PC-3 (cell line): ENCODE results near the gene RASSF5. TPM values are rescaled to one million over a fixed set of nuclear protein-coding genes. Genes with fewer than 3 reads are reported as not detected.

Source experiments
- ATAC-seq: fragments of 200-7000 bp; cut with Tn5 transposase; 2 replicates; pipeline ENCODE4 v1.9.1; 2020; ENCODE audit warnings: mild to moderate bottlenecking, moderate library complexity
- BruUV-seq: library from RNA; stranded (reverse); fragments of 400-500 nt; replicated peaks from 2 replicates; lab custom pipeline; 2021; lab: Mats Ljungman, UMichigan
- CTCF ChIA-PET: fragments of 300-600 bp; sonication (Branson Sonifier 250); formaldehyde crosslinking; loops from one replicate; lab custom pipeline; 2022; ENCODE audit warnings: antibody characterized with exemption; lab: Charles Lee
- POLR2A ChIA-PET: fragments of 300-600 bp; sonication (Branson Sonifier 250); formaldehyde crosslinking; loops from one replicate; lab custom pipeline; 2022; ENCODE audit warnings: antibody characterized with exemption; ENCODE audit not compliant: unreplicated experiment; lab: Charles Lee
- DNase-seq: peaks from one replicate; pipeline ENCODE4 v3.0.0-alpha.2; 2015
- H2AFZ ChIP-seq: fragments of 300-600 bp; sonication (generic); 2 replicates; pipeline ENCODE4 v1.6.0; 2016; ENCODE audit warnings: antibody characterized with exemption, low read length
- H3F3A ChIP-seq: fragments of 300-600 bp; sonication (generic); one replicate; pipeline ENCODE4 v1.6.0; 2017; ENCODE audit warnings: antibody characterized with exemption, low read length, control low read depth, mild to moderate bottlenecking; ENCODE audit not compliant: unreplicated experiment
- H3K27ac ChIP-seq: fragments of 300-600 bp; sonication (generic); 2 replicates; pipeline ENCODE4 v1.5.1; 2016; ENCODE audit warnings: mild to moderate bottlenecking, low read length
- H3K27me3 ChIP-seq: fragments of 300-600 bp; sonication (generic); 2 replicates; pipeline ENCODE4 v1.6.1; 2016; ENCODE audit warnings: low read length, mixed read lengths
- H3K36me3 ChIP-seq: fragments of 300-600 bp; sonication (generic); 2 replicates; pipeline ENCODE4 v1.6.1; 2016; ENCODE audit warnings: low read depth, mixed run types, low read length, mixed read lengths
- H3K4me1 ChIP-seq: fragments of 300-600 bp; sonication (generic); 2 replicates; pipeline ENCODE4 v1.5.1; 2016; ENCODE audit warnings: low read length; ENCODE audit not compliant: insufficient read depth
- H3K4me2 ChIP-seq: fragments of 300-600 bp; sonication (generic); 2 replicates; pipeline ENCODE4 v1.6.0; 2016; ENCODE audit warnings: low read length
- H3K4me3 ChIP-seq: fragments of 300-600 bp; sonication (generic); 2 replicates; pipeline ENCODE4 v1.5.1; 2016; ENCODE audit warnings: mild to moderate bottlenecking, low read length, mixed read lengths
- H3K79me2 ChIP-seq: fragments of 300-600 bp; sonication (generic); 2 replicates; pipeline ENCODE4 v1.6.1; 2017; ENCODE audit warnings: low read length, mixed read lengths
- H3K9ac ChIP-seq: fragments of 300-600 bp; sonication (generic); 2 replicates; pipeline ENCODE4 v1.6.0; 2016; ENCODE audit warnings: mild to moderate bottlenecking, low read length
- H3K9me2 ChIP-seq: fragments of 300-600 bp; sonication (generic); replicated peaks from 2 replicates; pipeline ENCODE4 v1.6.1; 2016; ENCODE audit warnings: mixed run types, low read length, mixed read lengths
- H3K9me3 ChIP-seq: fragments of 300-600 bp; sonication (generic); 2 replicates; pipeline ENCODE4 v1.6.1; 2016; ENCODE audit warnings: low read length, mixed read lengths
- H4K20me1 ChIP-seq: fragments of 300-600 bp; sonication (generic); 2 replicates; pipeline ENCODE4 v1.6.1; 2016; ENCODE audit warnings: low read length, mixed read lengths
- CTCF ChIP-seq: fragments of 300-600 bp; sonication (generic); conservative IDR thresholded peaks from 2 replicates; pipeline ENCODE4 v1.5.1; 2017; ENCODE audit warnings: antibody characterized with exemption, low read depth, mild to moderate bottlenecking, low read length
- EZH2 ChIP-seq: fragments of 300-600 bp; sonication (generic); IDR thresholded peaks from one replicate; pipeline ENCODE4 v1.6.1; 2017; ENCODE audit warnings: antibody characterized with exemption, mild to moderate bottlenecking, low read length; ENCODE audit not compliant: unreplicated experiment
- EZH2phosphoT487 ChIP-seq: fragments of 300-600 bp; sonication (generic); IDR thresholded peaks from 2 replicates; pipeline ENCODE4 v1.6.1; 2018; ENCODE audit warnings: mild to moderate bottlenecking, antibody characterized with exemption, low read length, borderline replicate concordance
- intact Hi-C: fragments of 100-400 bp; cut with micrococcal nuclease; formaldehyde crosslinking; loops from 2 replicates; pipeline ENCODE4 v1.9.0; 2023
- total RNA-seq: library from RNA; depleted of rRNA; stranded (reverse); fragments of >200 nt; gene quantifications from 2 replicates; pipeline ENCODE4 v1.2.3, GENCODE V29; 2014

Gene RASSF5
- total RNA-seq, 1 experiment from 2014 or later = 15.5 TPM

DNA sequence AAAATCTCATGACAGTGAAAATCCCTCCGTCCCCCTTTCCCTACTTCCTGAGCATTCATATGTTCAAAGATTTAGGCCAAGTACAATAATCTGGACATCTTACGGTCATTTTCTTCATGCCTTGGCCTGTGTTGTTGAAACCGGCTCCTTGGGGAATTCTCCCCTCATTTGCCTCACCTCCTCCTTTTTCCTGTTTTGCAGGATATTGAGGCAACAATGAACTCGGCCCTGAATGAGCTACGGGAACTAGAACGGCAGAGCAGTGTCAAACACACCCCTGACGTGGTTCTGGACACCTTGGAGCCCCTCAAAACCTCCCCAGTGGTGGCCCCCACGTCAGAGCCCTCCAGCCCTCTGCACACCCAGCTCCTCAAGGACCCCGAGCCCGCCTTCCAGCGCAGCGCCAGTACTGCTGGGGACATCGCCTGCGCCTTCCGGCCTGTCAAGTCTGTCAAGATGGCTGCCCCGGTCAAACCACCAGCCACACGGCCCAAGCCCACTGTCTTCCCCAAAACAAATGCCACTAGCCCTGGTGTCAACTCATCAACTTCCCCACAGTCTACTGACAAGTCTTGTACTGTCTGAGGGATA, 46.4 kb upstream of the RASSF5 start:
- no peaks in the 10 kb centered on the region for H3K9me2 ChIP-seq
- no peak for DNase-seq
- H3K4me3 ChIP-seq = no peak overlapping the region
- ChIA-PET CTCF (no interaction called here), POLR2A (no interaction called here)
- no peaks in the 10 kb centered on the region for H3K9me3 ChIP-seq
- peaks cover 24% of the 10 kb centered on the region for H3K4me1 ChIP-seq
- H3K27ac ChIP-seq = no peak overlapping the region
- no peaks in the 10 kb centered on the region for H3K79me2 ChIP-seq
- no peak overlapping the region for H3K9ac ChIP-seq
- intact Hi-C loops = no loop called here
- TF ChIP-seq EZH2 (no peak), CTCF (no peak), EZH2phosphoT487 (no peak)
- ATAC-seq = no peak
- no peak overlapping the region for H3K4me2 ChIP-seq
- H3K27me3 ChIP-seq = no peaks in the 10 kb centered on the region
- H3K36me3 ChIP-seq = peaks cover 4% of the 10 kb centered on the region; the same call in 1 of the 2 replicates
- H2AFZ ChIP-seq = no peak overlapping the region
- no peaks in the 10 kb centered on the region for H4K20me1 ChIP-seq
- BruUV-seq = no TSS peak
- no peaks in the 10 kb centered on the region for H3F3A ChIP-seq

- POLR2A ChIA-PET = no interaction called here
- DNase-seq (peak; percentile 97), ATAC-seq (peak; percentile 83)
- Histone ChIP-seq H2AFZ (no peak overlapping the region), H3F3A (no peaks in the 10 kb centered on the region), H3K4me2 (no peak overlapping the region), H3K79me2 (no peaks in the 10 kb centered on the region), H3K9me3 (no peaks in the 10 kb centered on the region), H4K20me1 (no peaks in the 10 kb centered on the region), H3K36me3 (peaks cover 4% of the 10 kb centered on the region; the same call in 1 of the 2 replicates), H3K9me2 (no peaks in the 10 kb centered on the region), H3K27me3 (no peaks in the 10 kb centered on the region), H3K27ac (no peak overlapping the region), H3K9ac (no peak overlapping the region), H3K4me1 (peaks cover 18% of the 10 kb centered on the region), H3K4me3 (no peak overlapping the region)
- no peak for TF ChIP-seq EZH2
- TF ChIP-seq CTCF = peak; percentile 99
- no peak for TF ChIP-seq EZH2phosphoT487
- CTCF ChIA-PET = interaction anchor here (0.6 kb wide), 1 partner anchor 18 kb away, joined by 4 read pairs; no protein-coding TSS in a partner anchor
- no TSS peak for BruUV-seq
- intact Hi-C loops = loop anchor here (1.0 kb wide), 2 partner anchors 9 to 17 kb away; no protein-coding TSS in a partner anchor
Observed at GRCh38 chr1:206461602-206462455, 45.5 kb upstream of the RASSF5 start.
